GM18867 (cell line): ENCODE results near the gene GATA3.

Experiments used
- ATAC-seq: cut with Tn5 transposase; IDR thresholded peaks from one replicate; pipeline ENCODE4 v1.9.1; 2021; ENCODE audit warnings: mild to moderate bottlenecking, moderate library complexity; ENCODE audit not compliant: unreplicated experiment

Gene GATA3

GRCh38 chr10:8088504-8088903 lies 34.0 kb downstream of the GATA3 start:
- ATAC-seq = peak; percentile 80

GRCh38 chr10:8092428-8092827 lies 37.9 kb downstream of the GATA3 start:
- no peak for ATAC-seq

GRCh38 chr10:8095959-8096358 lies 41.5 kb downstream of the GATA3 start:
- ATAC-seq = no peak

- no peak for ATAC-seq
These were observed 42.4 kb downstream of the GATA3 start for GRCh38 chr10:8096931-8097330.

- no peak for ATAC-seq
These were observed 45.9 kb downstream of the GATA3 start for GRCh38 chr10:8100366-8100765.

- ATAC-seq = peak; percentile 84
These were observed 48.4 kb downstream of the GATA3 start for GRCh38 chr10:8102708-8103401.

GRCh38 chr10:8103543-8103942 lies 49.1 kb downstream of the GATA3 start:
- ATAC-seq = no peak

- peak; percentile 35 for ATAC-seq
These were observed 49.5 kb downstream of the GATA3 start for GRCh38 chr10:8104005-8104404.

- no peak for ATAC-seq
These were observed 50.2 kb downstream of the GATA3 start for GRCh38 chr10:8104721-8105120.

- no peak for ATAC-seq
These were observed 51.4 kb downstream of the GATA3 start for GRCh38 chr10:8105932-8106331.

GRCh38 chr10:8112230-8112905 lies 57.9 kb downstream of the GATA3 start:
- ATAC-seq = no peak

- no peak for ATAC-seq
These were observed 58.5 kb downstream of the GATA3 start for GRCh38 chr10:8112942-8113442.

- no peak for ATAC-seq
These were observed 59.1 kb downstream of the GATA3 start for GRCh38 chr10:8113616-8114015.

GRCh38 chr10:8114741-8115617 lies 60.5 kb downstream of the GATA3 start:
- ATAC-seq = no peak

- ATAC-seq = no peak
These were observed 61.1 kb downstream of the GATA3 start for GRCh38 chr10:8115618-8115980.

- ATAC-seq = no peak
These were observed 62.0 kb downstream of the GATA3 start for GRCh38 chr10:8116474-8116873.

- ATAC-seq = no peak
These were observed 62.5 kb downstream of the GATA3 start for GRCh38 chr10:8116926-8117493.

GRCh38 chr10:8121201-8121890 lies 66.9 kb downstream of the GATA3 start:
- no peak for ATAC-seq

- no peak for ATAC-seq
These were observed 68.3 kb downstream of the GATA3 start for GRCh38 chr10:8122611-8123369.

- no peak for ATAC-seq
These were observed 69.9 kb downstream of the GATA3 start for GRCh38 chr10:8124436-8124835.
